Upper lobe of left lung (tissue), 4 donors: Measurements from ENCODE around the gene DGKI.

Source experiments
- CTCF ChIP-seq, 6 experiments: fragments of 450-650 bp in 4 of 6; fragments of 200-600 bp in 2 of 6; sonication (generic) in 2 of 6; IDR thresholded peaks; one replicate each; pipeline ENCODE4 v1.5.1; 2016 to 2019; ENCODE audit warnings: antibody characterized with exemption in 6 of 6
- POLR2A ChIP-seq, 4 donors: fragments of 450-650 bp; IDR thresholded peaks; one replicate each; pipeline ENCODE4 v1.5.1; 2016 to 2017; ENCODE audit warnings: antibody characterized with exemption in 4 of 4, mild to moderate bottlenecking in 2 of 4

GRCh38 chr7:137628216-137628615 lies 218.6 kb downstream of the DGKI start:
- TF ChIP-seq CTCF (IDR thresholded peaks at IDR 0.05): no peak
- TF ChIP-seq POLR2A (IDR thresholded peaks at IDR 0.05): no peak
